Loucy (cell line): ENCODE measurements around the gene RUNX1.

ENCODE experiments used
- H2AFZ ChIP-seq: fragments of 200-600 bp; sonication (generic); 2 replicates; pipeline ENCODE4 v1.6.0; 2016; ENCODE audit warnings: antibody characterized with exemption, mild to moderate bottlenecking, low read length, moderate library complexity
- H3F3A ChIP-seq: fragments of 200-600 bp; 2 replicates; pipeline ENCODE4 v1.6.0; 2016; ENCODE audit warnings: antibody characterized with exemption, low read depth, mild to moderate bottlenecking
- H3K27me3 ChIP-seq: fragments of 200-600 bp; sonication (generic); 2 replicates; pipeline ENCODE4 v1.6.1; 2014; ENCODE audit warnings: low read length, mild to moderate bottlenecking; ENCODE audit not compliant: insufficient read depth, poor library complexity, severe bottlenecking
- H3K36me3 ChIP-seq: fragments of 200-600 bp; sonication (generic); 2 replicates; pipeline ENCODE4 v1.6.1; 2016; ENCODE audit warnings: low read length; ENCODE audit not compliant: insufficient read depth
- H3K4me1 ChIP-seq: fragments of 200-600 bp; sonication (generic); 2 replicates; pipeline ENCODE4 v1.5.1; 2014; ENCODE audit warnings: low read length, mild to moderate bottlenecking; ENCODE audit not compliant: insufficient read depth, poor library complexity, severe bottlenecking
- H3K4me2 ChIP-seq: fragments of 200-600 bp; sonication (generic); 2 replicates; pipeline ENCODE4 v1.6.0; 2014; ENCODE audit warnings: antibody characterized with exemption, low read length, low read depth, mild to moderate bottlenecking; ENCODE audit not compliant: poor library complexity, severe bottlenecking
- H3K4me3 ChIP-seq: fragments of 200-600 bp; sonication (generic); 2 replicates; pipeline ENCODE4 v1.5.1; 2014; ENCODE audit warnings: low read length, mild to moderate bottlenecking, mixed read lengths; ENCODE audit not compliant: poor library complexity, severe bottlenecking
- H3K79me2 ChIP-seq: fragments of 200-600 bp; sonication (generic); 2 replicates; pipeline ENCODE4 v1.6.1; 2014; ENCODE audit warnings: low read length; ENCODE audit not compliant: insufficient read depth
- H3K9ac ChIP-seq: fragments of 200-600 bp; sonication (generic); 2 replicates; pipeline ENCODE4 v1.6.0; 2014; ENCODE audit warnings: mild to moderate bottlenecking, low read depth, low read length, moderate library complexity; ENCODE audit not compliant: poor library complexity, severe bottlenecking
- H3K9me2 ChIP-seq: fragments of 200-600 bp; sonication (generic); replicated peaks from 2 replicates; pipeline ENCODE4 v1.6.1; 2016; ENCODE audit warnings: low read depth, low read length, mixed read lengths
- H3K9me3 ChIP-seq: fragments of 200-600 bp; sonication (generic); 2 replicates; pipeline ENCODE4 v1.6.1; 2014; ENCODE audit warnings: mild to moderate bottlenecking, antibody characterized with exemption, low read length, low read depth; ENCODE audit not compliant: insufficient read depth
- H4K20me1 ChIP-seq: fragments of 200-600 bp; sonication (generic); 2 replicates; pipeline ENCODE4 v1.6.0; 2014; ENCODE audit warnings: antibody characterized with exemption, low read length, mild to moderate bottlenecking; ENCODE audit not compliant: insufficient read depth, poor library complexity, severe bottlenecking
- CTCF ChIP-seq: fragments of 200-600 bp; sonication (generic); conservative IDR thresholded peaks from 2 replicates; pipeline ENCODE4 v1.5.1; 2014; ENCODE audit warnings: mild to moderate bottlenecking, antibody characterized with exemption, low read length
- EZH2phosphoT487 ChIP-seq: fragments of 200-600 bp; IDR thresholded peaks from 2 replicates; pipeline ENCODE4 v1.6.1; 2018; ENCODE audit warnings: antibody characterized with exemption, mild to moderate bottlenecking, moderate library complexity, borderline replicate concordance

The RUNX1 gene

DNA sequence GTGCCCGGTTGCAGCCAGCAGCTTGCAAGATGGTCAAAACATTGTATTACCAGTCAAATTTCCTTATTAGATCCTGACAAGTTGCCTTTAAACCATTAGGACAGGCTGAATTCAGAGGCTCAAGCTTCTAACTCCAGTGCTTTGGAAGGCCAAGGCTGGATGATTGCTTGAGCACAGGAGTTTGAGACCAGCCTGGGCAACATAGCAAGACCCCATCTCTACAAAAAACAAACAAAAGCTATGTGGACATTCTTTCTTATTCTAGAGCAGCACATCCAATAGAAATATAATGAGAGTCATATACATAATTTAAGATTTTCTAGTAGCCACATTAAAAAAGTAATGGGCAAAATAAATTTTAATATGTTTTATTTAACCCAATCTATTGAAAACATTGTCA lies 149.3 kb downstream of the RUNX1 start:
- H4K20me1 ChIP-seq, result peaks cover 93% of the 10 kb centered on the region
- peaks cover 37% of the 10 kb centered on the region for H3K36me3 ChIP-seq
- no peaks in the 10 kb centered on the region for H3K9me2 ChIP-seq
- H3F3A ChIP-seq, result no peaks in the 10 kb centered on the region
- H3K9me3 ChIP-seq, result peaks cover 5% of the 10 kb centered on the region; the same call in 1 of the 2 replicates
- H3K9ac ChIP-seq, result no peak overlapping the region
- H3K4me2 ChIP-seq, result no peak overlapping the region
- H3K4me1 ChIP-seq, result peaks cover 25% of the 10 kb centered on the region
- H2AFZ ChIP-seq, result no peak overlapping the region
- H3K27me3 ChIP-seq, result no peaks in the 10 kb centered on the region
- no peak overlapping the region for H3K4me3 ChIP-seq
- peaks cover 100% of the 10 kb centered on the region for H3K79me2 ChIP-seq
- TF ChIP-seq CTCF (no peak), EZH2phosphoT487 (no peak)

- no peak overlapping the region for H3K4me3 ChIP-seq
- peaks cover 25% of the 10 kb centered on the region for H3K4me1 ChIP-seq
- H2AFZ ChIP-seq, result no peak overlapping the region
- no peaks in the 10 kb centered on the region for H3K27me3 ChIP-seq
- H3F3A ChIP-seq, result no peaks in the 10 kb centered on the region
- TF ChIP-seq EZH2phosphoT487 (no peak), CTCF (no peak)
- H3K4me2 ChIP-seq, result no peak overlapping the region
- H3K9me2 ChIP-seq, result no peaks in the 10 kb centered on the region
- H3K36me3 ChIP-seq, result peaks cover 37% of the 10 kb centered on the region
- H3K9me3 ChIP-seq, result peaks cover 5% of the 10 kb centered on the region; the same call in 1 of the 2 replicates
- H4K20me1 ChIP-seq, result peaks cover 90% of the 10 kb centered on the region
- H3K79me2 ChIP-seq, result peaks cover 100% of the 10 kb centered on the region
- no peak overlapping the region for H3K9ac ChIP-seq
Measured at GRCh38 chr21:34899302-34899701, 149.8 kb downstream of the RUNX1 start.

DNA sequence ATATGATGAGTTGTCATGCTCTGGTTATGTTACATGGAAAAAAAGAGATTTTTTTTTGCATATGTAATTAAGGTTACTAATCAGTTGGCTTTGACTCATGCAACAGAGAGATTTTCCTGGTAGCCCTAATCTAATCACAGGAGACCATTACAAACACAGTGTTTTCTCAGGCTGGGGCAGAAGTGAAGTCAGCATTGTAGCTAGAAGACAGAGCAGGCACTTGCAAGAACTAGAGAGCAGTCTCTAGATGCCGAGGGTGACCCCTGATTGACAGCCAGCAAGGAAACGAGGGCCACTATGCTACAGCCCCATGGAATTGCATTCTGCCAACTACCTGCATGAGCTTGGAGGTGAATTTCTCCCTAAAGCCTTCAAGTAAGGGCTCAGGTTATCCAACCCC lies 151.3 kb downstream of the RUNX1 start:
- Histone ChIP-seq H3K9ac (no peak overlapping the region), H3K4me3 (no peak overlapping the region), H3K9me2 (no peaks in the 10 kb centered on the region), H4K20me1 (peaks cover 90% of the 10 kb centered on the region), H3K9me3 (peaks cover 5% of the 10 kb centered on the region; the same call in 1 of the 2 replicates), H2AFZ (no peak overlapping the region), H3K27me3 (no peaks in the 10 kb centered on the region), H3K4me1 (peaks cover 35% of the 10 kb centered on the region), H3K4me2 (no peak overlapping the region), H3K79me2 (peaks cover 100% of the 10 kb centered on the region), H3K36me3 (peaks cover 37% of the 10 kb centered on the region), H3F3A (no peaks in the 10 kb centered on the region)
- TF ChIP-seq EZH2phosphoT487 (no peak), CTCF (no peak)
